GM12878 (cell line): ENCODE data around the gene CPNE5. TPM values are rescaled to one million over a fixed set of nuclear protein-coding genes. Genes with fewer than 3 reads are reported as not detected.

Source experiments
- ATAC-seq: fragments of 200-7000 bp; cut with Tn5 transposase; 3 replicates; pipeline ENCODE4 v1.9.1; 2020; ENCODE audit warnings: mild to moderate bottlenecking, moderate library complexity
- BruUV-seq: library from RNA; stranded (reverse); fragments of 400-500 nt; replicated peaks from 2 replicates; lab custom pipeline; 2021; lab: Mats Ljungman, UMichigan
- CTCF ChIA-PET: fragments of 300-600 bp; sonication (Branson Sonifier 250); formaldehyde crosslinking; extraction: SDS; loops from one replicate; lab custom pipeline; 2021; ENCODE audit warnings: inconsistent platforms; lab: Yijun Ruan, JAX
- POLR2A ChIA-PET: fragments of 350-600 bp; formaldehyde crosslinking; extraction: SDS; loops from one replicate; lab custom pipeline; 2021; ENCODE audit warnings: inconsistent platforms; lab: Charles Lee
- RAD21 ChIA-PET: fragments of 300-600 bp; sonication (Branson Sonifier 250); formaldehyde crosslinking; loops from one replicate; lab custom pipeline; 2023; ENCODE audit warnings: antibody characterized with exemption; ENCODE audit not compliant: unreplicated experiment; lab: Charles Lee
- SMC1A ChIA-PET: fragments of 300-600 bp; sonication (Branson Sonifier 250); formaldehyde crosslinking; loops from one replicate; lab custom pipeline; 2023; ENCODE audit not compliant: unreplicated experiment, uncharacterized antibody; lab: Charles Lee
- DNase-seq: peaks from one replicate; pipeline ENCODE4 v3.0.0-alpha.2; 2011; ENCODE audit warnings: low read depth, low spot score
- FAIRE-seq: peaks from 3 replicates; lab custom pipeline; 2011; peaks lifted over from hg19 to GRCh38; lab: Jason Lieb, UNC
- H2AFZ ChIP-seq: 2 replicates; pipeline ENCODE4 v1.6.0; 2011; ENCODE audit warnings: low read depth, low read length, control low read depth; ENCODE audit not compliant: control insufficient read depth
- H3K27ac ChIP-seq: 2 replicates; pipeline ENCODE4 v1.5.1; 2011; ENCODE audit warnings: control low read depth; ENCODE audit not compliant: control insufficient read depth, insufficient read depth
- H3K27me3 ChIP-seq, 2 experiments: replicated peaks in 1 of 2; 2 replicates each; pipeline versions ENCODE4 v1.6.0 to v1.6.1; 2011; ENCODE audit warnings: low read length in 1 of 2; ENCODE audit not compliant: control insufficient read depth in 2 of 2, insufficient read depth in 2 of 2
- H3K36me3 ChIP-seq, 2 experiments: 2 replicates each; pipeline ENCODE4 v1.5.1; 2011; ENCODE audit warnings: low read length in 1 of 2; ENCODE audit not compliant: control insufficient read depth in 2 of 2, insufficient read depth in 2 of 2
- H3K4me1 ChIP-seq: 2 replicates; pipeline ENCODE4 v1.6.1; 2011; ENCODE audit warnings: mild to moderate bottlenecking, low read length, moderate library complexity, mixed read lengths; ENCODE audit not compliant: control insufficient read depth, insufficient read depth
- H3K4me2 ChIP-seq: 2 replicates; pipeline ENCODE4 v1.6.0; 2011; ENCODE audit warnings: control low read depth; ENCODE audit not compliant: control insufficient read depth, insufficient read depth
- H3K4me3 ChIP-seq: fragments of 200-600 bp; sonication (generic); 2 replicates; pipeline ENCODE4 v1.5.1; 2016
- H3K79me2 ChIP-seq: 2 replicates; pipeline ENCODE4 v1.6.0; 2011; ENCODE audit warnings: low read length; ENCODE audit not compliant: control insufficient read depth, insufficient read depth
- H3K9ac ChIP-seq: 2 replicates; pipeline ENCODE4 v1.8.0; 2011; ENCODE audit warnings: low read length, control low read depth, mixed read lengths; ENCODE audit not compliant: control insufficient read depth, insufficient read depth
- H3K9me3 ChIP-seq: replicated peaks from 3 replicates; pipeline ENCODE4 v1.5.1; 2011; ENCODE audit warnings: mild to moderate bottlenecking, low read length; ENCODE audit not compliant: control insufficient read depth, insufficient read depth
- H4K20me1 ChIP-seq: 2 replicates; pipeline ENCODE4 v1.6.0; 2011; ENCODE audit not compliant: control insufficient read depth, insufficient read depth
- BCL11A ChIP-seq: IDR thresholded peaks from 2 replicates; pipeline ENCODE4 v1.6.1; 2011; ENCODE audit warnings: low read depth, low read length
- GABPA ChIP-seq: IDR thresholded peaks from 2 replicates; pipeline ENCODE4 v1.6.1; 2014; ENCODE audit warnings: antibody characterized with exemption, low read depth, mild to moderate bottlenecking, inconsistent platforms
- GATAD2B ChIP-seq: fragments of 450-650 bp; conservative IDR thresholded peaks from 2 replicates; pipeline ENCODE4 v1.6.1; 2017; ENCODE audit warnings: low read depth, mild to moderate bottlenecking, moderate library complexity
- IKZF1 ChIP-seq: fragments of 450-650 bp; conservative IDR thresholded peaks from 2 replicates; pipeline ENCODE4 v1.6.1; 2017; ENCODE audit warnings: antibody characterized with exemption, mild to moderate bottlenecking
- IKZF2 ChIP-seq, 2 experiments: fragments of 450-650 bp; IDR thresholded peaks; 2 replicates each; pipeline ENCODE4 v1.6.1; 2017; ENCODE audit warnings: mild to moderate bottlenecking in 2 of 2, moderate library complexity in 2 of 2
- IRF4 ChIP-seq: IDR thresholded peaks from 2 replicates; pipeline ENCODE4 v1.6.1; 2011; ENCODE audit warnings: low read depth, low read length
- PAX5 ChIP-seq: IDR thresholded peaks from 2 replicates; pipeline ENCODE4 v1.6.1; 2011; ENCODE audit warnings: low read depth, low read length, borderline replicate concordance
- YY1 ChIP-seq: IDR thresholded peaks from 2 replicates; pipeline ENCODE4 v1.6.1; 2011; ENCODE audit warnings: low read depth, mild to moderate bottlenecking, low read length
- WGBS: methylation state at CpG from one replicate; pipeline ENCODE4 v1.1.6; 2016; ENCODE audit warnings: low lambda C conversion rate; ENCODE audit not compliant: insufficient replicate concordance, insufficient coverage; ENCODE audit errors: missing lambda C conversion rate; 5-methylcytosine and 5-hydroxymethylcytosine counted together
- in situ Hi-C: fragments of 300-500 bp; cut with MboI; formaldehyde crosslinking; loops from 9 replicates; pipeline ENCODE4 v1.14.3; 2018; ENCODE audit warnings: mixed read lengths
- intact Hi-C: fragments of 100-400 bp; cut with micrococcal nuclease; formaldehyde crosslinking; loops from one replicate; pipeline ENCODE4 v1.14.2; 2022; ENCODE audit not compliant: unreplicated experiment
- polyA plus RNA-seq, 11 experiments: library from polyadenylated mRNA; depleted of rRNA in 4 of 11; unstranded in 6 of 11; stranded (reverse) in 5 of 11; fragments of >200 nt; fragmentation: Nextera tagmentation in 4 of 11; fragmentation: Illumina TruSeq in 1 of 11; extraction: Ambion mirVana in 4 of 11; extraction: Trizol in 1 of 11; gene quantifications; 1 replicate in 1 of 11; 2 replicates in 10 of 11; pipeline versions ENCODE4 v1.2.1 to v1.2.3, GENCODE V29; 2011 to 2016; ENCODE audit warnings: inconsistent platforms in 2 of 11, missing spikeins in 2 of 11, low read depth in 1 of 11
- total RNA-seq, 4 experiments: library from RNA; depleted of rRNA in 3 of 4; stranded (reverse); fragments of >200 nt in 3 of 4; fragmentation: Illumina TruSeq in 1 of 4; extraction: Trizol in 1 of 4; gene quantifications; 2 replicates each; pipeline versions ENCODE4 v1.2.1 to v1.2.3, GENCODE V29; 2013 to 2021
- TF ChIP-seq, protein P1 (sequence below): fragments of 450-650 bp; IDR thresholded peaks from 2 replicates; pipeline ENCODE4 v1.6.1; 2017; ENCODE audit warnings: mild to moderate bottlenecking, low read depth, inconsistent platforms; ENCODE audit not compliant: poor library complexity, severe bottlenecking
- TF ChIP-seq, protein P2 (sequence below): fragments of 450-650 bp; IDR thresholded peaks from 2 replicates; pipeline ENCODE4 v1.6.1; 2016; ENCODE audit warnings: mild to moderate bottlenecking

Gene CPNE5
- total and polyA plus RNA-seq, 10 of the 15 experiments (the other 5 are each of a cell fraction or from before 2014, with no cell fraction given): 2.4 to 39.1 (median 18.2) TPM

DNA sequence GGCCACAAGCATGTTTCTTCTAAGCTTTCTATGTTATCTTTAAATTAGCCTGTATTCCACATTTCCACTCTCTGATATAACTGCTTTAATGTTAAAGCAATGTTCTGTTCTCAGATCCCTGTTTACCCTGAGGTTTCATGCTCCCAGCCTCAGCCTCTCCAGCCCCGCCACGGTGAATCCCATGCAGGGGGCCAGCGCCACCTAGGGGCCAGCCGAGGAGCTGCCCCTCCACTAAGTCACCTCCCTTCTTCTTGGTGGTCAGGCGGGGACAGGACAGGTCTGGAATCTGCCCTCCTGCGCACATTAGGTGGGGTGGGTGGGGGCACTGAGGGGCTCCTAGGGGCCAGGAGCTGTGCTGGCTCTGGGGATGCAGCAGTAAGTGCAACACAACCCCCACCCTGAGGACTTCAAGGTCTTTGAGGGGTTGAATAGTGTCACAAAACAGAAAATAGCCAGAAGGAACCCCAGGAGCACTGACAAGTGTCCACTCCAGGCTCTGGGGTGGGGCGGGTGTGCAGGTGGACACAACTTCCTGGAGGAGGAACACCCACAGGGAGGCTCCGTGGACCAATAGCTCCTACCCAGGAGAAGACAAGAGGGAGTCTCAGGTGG, 80.0 kb downstream of the CPNE5 start (continued):
- TF ChIP-seq YY1 (peak; percentile 74), BCL11A (no peak)

DNA sequence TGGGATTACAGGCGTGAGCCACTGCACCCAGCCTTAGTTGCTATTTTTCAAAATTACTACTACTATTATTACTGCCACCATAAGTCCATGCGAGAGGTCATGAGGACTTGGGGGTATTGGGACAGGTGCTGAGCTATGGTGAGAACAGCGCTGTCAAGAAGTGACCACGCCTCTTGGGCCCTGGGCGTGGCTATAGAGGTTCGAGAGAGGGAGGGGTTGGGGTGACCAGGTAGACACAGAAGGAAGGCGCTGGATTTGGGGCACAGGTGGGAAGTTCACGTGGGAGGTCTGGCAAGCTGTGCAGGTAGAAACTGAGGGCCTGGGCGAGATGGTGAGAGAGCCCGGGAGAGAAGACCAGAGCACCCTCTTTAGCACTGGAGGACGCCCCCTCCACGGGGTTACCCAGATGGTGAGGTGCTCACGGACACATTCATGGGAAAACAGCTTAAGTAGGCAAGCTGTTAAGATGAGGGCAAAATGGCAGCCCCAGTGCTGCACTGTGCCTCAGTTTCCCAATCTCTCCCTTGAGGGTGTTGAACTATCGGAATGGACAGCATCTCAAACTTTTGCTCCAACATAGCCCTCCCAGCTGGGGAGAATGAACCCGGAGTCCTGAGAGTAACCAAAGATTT, 80.6 kb downstream of the CPNE5 start:
- Histone ChIP-seq H3K9ac (no peak overlapping the region), H2AFZ (no peak overlapping the region), H4K20me1 (no peaks in the 10 kb centered on the region; the same call in 1 of the 2 replicates), H3K27me3 (no peaks in the 10 kb centered on the region), H3K4me2 (peak overlapping the region; percentile 28), H3K27ac (no peak overlapping the region), H3K4me3 (no peak overlapping the region), H3K79me2 (peaks cover 14% of the 10 kb centered on the region), H3K9me3 (no peaks in the 10 kb centered on the region), H3K36me3 (no peaks in the 10 kb centered on the region), H3K4me1 (peaks cover 47% of the 10 kb centered on the region)
- peak; percentile 51; the same call in 1 of the 2 replicates for TF ChIP-seq IKZF1
- peak; percentile 74; the same call in 1 of the 2 replicates for TF ChIP-seq GATAD2B
- 0 out of 2 replicates have a peak, but pooled peaks have one; percentile 4 for TF ChIP-seq IRF4
- no peak for TF ChIP-seq GABPA
- no peak for TF ChIP-seq PAX5
- TF ChIP-seq, protein P1, sequence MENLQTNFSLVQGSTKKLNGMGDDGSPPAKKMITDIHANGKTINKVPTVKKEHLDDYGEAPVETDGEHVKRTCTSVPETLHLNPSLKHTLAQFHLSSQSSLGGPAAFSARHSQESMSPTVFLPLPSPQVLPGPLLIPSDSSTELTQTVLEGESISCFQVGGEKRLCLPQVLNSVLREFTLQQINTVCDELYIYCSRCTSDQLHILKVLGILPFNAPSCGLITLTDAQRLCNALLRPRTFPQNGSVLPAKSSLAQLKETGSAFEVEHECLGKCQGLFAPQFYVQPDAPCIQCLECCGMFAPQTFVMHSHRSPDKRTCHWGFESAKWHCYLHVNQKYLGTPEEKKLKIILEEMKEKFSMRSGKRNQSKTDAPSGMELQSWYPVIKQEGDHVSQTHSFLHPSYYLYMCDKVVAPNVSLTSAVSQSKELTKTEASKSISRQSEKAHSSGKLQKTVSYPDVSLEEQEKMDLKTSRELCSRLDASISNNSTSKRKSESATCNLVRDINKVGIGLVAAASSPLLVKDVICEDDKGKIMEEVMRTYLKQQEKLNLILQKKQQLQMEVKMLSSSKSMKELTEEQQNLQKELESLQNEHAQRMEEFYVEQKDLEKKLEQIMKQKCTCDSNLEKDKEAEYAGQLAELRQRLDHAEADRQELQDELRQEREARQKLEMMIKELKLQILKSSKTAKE: no peak
- TF ChIP-seq, protein P2, sequence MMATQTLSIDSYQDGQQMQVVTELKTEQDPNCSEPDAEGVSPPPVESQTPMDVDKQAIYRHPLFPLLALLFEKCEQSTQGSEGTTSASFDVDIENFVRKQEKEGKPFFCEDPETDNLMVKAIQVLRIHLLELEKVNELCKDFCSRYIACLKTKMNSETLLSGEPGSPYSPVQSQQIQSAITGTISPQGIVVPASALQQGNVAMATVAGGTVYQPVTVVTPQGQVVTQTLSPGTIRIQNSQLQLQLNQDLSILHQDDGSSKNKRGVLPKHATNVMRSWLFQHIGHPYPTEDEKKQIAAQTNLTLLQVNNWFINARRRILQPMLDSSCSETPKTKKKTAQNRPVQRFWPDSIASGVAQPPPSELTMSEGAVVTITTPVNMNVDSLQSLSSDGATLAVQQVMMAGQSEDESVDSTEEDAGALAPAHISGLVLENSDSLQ: no peak
- peak in 1 of 2 experiments; percentile 47; a peak in 1 of 4 replicates for TF ChIP-seq IKZF2 (IDR thresholded peaks at IDR 0.05)
- CTCF ChIA-PET: interaction anchor here (0.6 to 15.9 kb wide), 39 partner anchors 8 to 450 kb away, joined by 3 to 330 read pairs (median 7); partner anchors contain the start of gene CDKN1A
- peak; percentile 32 for ATAC-seq
- DNase-seq: no peak
- no peak for FAIRE-seq
- in situ Hi-C loops (no loop called here), intact Hi-C loops (loop anchor here (1.0 to 2.0 kb wide), 4 partner anchors 70 to 336 kb away; no protein-coding TSS in a partner anchor)
- no TSS peak for BruUV-seq
- RAD21 ChIA-PET: interaction anchor here (0.8 to 8.6 kb wide), 21 partner anchors 7 to 418 kb away, joined by 3 to 124 read pairs (median 5); partner anchors contain the start of gene CDKN1A
- SMC1A ChIA-PET: interaction anchor here (0.7 to 9.7 kb wide), 31 partner anchors 10 to 557 kb away, joined by 3 to 120 read pairs (median 4); partner anchors contain the start of genes CDKN1A and PPIL1
- 39% methylated on average over 15 of the region's 15 CpGs for WGBS
- POLR2A ChIA-PET: interaction anchor here (0.6 to 1.5 kb wide), 14 partner anchors 14 to 147 kb away, joined by 3 to 6 read pairs (median 3); partner anchors contain the start of gene CDKN1A
